Islet of Langerhans (tissue), 1 donor: ENCODE data around the gene PGC.

Experiments
- FAIRE-seq: peaks from one replicate; lab custom pipeline; 2011; peaks lifted over from hg19 to GRCh38; lab: Jason Lieb, UNC

The PGC gene

GRCh38 chr6:41747256-41748101 lies at the start of gene PGC:
TSS of gene PGC (minus strand) at chr6:41747397. CDS start at chr6:41747334, 63 bp downstream.
- no peak for FAIRE-seq

- no peak for FAIRE-seq
These were observed 49.3 kb upstream of the PGC start for GRCh38 chr6:41796474-41796873.

DNA sequence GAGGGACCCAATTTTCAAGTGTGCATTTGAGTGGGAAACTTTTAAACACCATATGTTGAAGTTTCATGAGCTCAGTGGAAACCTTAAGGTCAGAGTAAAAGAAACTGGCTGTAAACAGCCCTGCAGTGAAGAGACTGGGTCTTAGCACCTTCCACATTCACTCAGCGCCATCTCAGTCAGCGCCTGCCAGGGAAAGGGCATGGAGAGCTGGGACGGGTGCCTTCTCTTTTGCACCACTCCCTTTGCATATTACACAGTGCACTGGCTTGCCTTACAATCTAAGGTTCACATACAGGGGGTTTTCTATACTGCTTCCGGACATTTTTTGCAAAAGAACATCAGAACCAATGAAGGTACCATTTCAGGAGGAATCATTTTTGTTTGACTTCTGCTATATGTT lies 44.8 kb upstream of the PGC start:
- FAIRE-seq, result no peak

DNA sequence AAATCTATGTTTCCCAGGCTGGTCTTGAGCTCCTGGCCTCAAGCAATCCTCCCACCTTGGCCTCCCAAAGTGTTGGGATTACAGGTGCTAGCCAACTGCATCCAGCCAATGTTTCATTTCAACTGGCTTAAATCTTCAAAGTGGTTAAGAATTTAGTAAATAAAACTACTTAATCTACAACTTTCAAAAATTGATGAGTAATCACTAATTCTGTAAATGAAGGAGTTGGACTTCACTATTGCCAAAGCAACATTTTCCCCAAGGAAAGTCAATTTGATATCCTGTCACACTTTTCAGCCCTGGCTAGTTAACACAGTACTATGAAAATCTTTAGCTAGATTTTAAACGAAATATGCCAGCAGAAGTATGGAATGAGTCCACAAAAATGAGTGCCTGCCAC lies 44.1 kb upstream of the PGC start:
- no peak for FAIRE-seq

- no peak for FAIRE-seq
These were observed 42.8 kb upstream of the PGC start for GRCh38 chr6:41790045-41790444.

GRCh38 chr6:41789390-41789724 lies 42.2 kb upstream of the PGC start:
- no peak for FAIRE-seq

- no peak for FAIRE-seq
These were observed 40.2 kb upstream of the PGC start, which contains the start of gene TOMM6 for GRCh38 chr6:41787219-41787917. TSS of gene TOMM6 (plus strand) at chr6:41787694. CDS start at chr6:41787698, 4 bp downstream.

GRCh38 chr6:41786451-41787218 lies 39.4 kb upstream of the PGC start:
- FAIRE-seq, result no peak

GRCh38 chr6:41785689-41786450 lies 38.7 kb upstream of the PGC start:
- no peak for FAIRE-seq

GRCh38 chr6:41785254-41785653 lies 38.1 kb upstream of the PGC start:
- FAIRE-seq, result no peak

- no peak for FAIRE-seq
These were observed 37.5 kb upstream of the PGC start for GRCh38 chr6:41784581-41785171.

DNA sequence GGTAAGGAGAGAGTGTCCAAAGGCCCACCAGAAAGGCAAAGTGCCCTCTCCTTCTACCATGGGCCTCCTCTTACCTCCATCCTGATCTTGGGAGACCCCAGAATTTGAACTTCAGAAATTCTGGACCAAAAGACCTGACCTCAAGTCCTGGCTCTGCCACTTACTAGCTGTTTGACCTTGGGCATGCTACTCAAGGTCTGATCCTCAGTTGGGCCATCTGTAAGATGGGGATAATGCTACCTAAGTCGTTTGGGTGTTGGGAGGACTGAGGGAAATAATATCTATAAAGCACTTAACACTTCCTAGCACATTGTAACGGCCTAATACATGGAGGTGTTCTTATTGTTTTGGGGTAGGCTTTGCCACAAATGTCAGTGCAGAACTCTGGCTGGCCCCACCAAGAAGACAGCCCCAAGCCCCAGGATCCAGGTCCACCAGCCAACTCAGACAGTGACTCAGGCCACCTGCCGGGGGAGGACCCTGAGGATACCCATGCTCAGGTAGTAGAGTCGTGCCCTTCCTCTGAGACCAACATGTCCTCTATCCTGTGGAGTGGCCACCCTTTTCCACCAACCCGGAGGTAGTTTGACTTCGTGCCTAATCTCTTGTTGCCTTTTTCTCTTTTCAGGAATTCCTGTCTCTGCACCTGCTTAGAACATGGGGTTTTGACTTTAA lies 36.0 kb upstream of the PGC start:
- FAIRE-seq, result no peak

GRCh38 chr6:41781366-41781730 lies 34.2 kb upstream of the PGC start:
- no peak for FAIRE-seq

GRCh38 chr6:41780551-41781365 lies 33.6 kb upstream of the PGC start, which contains the start of gene PRICKLE4:
TSS of gene PRICKLE4 (plus strand) at chr6:41780782. CDS start at chr6:41783474, 2,692 bp downstream.
- no peak for FAIRE-seq

DNA sequence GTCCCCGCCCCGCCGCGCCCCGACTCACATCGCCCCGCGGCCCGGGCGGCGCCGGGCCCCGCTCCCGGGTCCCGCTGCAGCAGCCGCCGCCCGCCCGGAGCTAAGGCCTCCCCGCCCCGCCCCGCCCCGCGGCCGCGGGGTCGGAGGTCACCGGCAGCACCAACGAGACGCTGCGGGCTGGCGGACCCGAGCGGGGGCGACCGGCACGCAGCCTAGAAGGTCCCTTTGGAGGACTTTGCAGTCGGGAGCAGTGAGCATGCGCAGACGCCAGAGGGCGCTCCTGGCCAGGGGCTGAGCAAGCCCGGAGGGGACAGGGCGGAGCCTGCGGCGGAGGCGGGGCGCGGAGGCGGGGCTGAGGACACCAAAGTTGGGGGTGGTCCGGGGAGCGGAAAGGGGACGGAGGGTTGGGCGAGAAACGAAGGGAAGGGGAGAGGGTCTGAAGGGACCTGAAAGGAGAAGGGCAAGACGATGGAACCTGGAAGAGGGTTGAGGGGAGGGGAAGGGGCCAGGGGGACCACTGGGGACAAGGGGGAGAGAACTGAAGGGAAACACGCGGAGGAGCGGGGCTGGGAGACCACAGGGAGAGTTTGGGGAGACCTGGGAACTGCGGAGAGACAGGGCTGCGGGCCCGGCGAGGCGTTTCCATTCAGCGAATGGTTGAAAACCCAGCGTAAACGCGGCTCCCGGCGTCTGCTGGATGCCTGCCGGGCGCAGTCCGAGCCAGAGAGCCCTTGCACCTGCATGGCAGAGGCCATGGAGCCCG lies 32.8 kb upstream of the PGC start, which contains the start of gene FRS3:
FRS3 (minus strand) TSS at position 113 of the 763 bp plus-strand sequence. CDS start 2,913 bp downstream, outside the sequence.
- FAIRE-seq, result no peak

- FAIRE-seq, result no peak
These were observed 32.1 kb upstream of the PGC start for GRCh38 chr6:41779336-41779735.

DNA sequence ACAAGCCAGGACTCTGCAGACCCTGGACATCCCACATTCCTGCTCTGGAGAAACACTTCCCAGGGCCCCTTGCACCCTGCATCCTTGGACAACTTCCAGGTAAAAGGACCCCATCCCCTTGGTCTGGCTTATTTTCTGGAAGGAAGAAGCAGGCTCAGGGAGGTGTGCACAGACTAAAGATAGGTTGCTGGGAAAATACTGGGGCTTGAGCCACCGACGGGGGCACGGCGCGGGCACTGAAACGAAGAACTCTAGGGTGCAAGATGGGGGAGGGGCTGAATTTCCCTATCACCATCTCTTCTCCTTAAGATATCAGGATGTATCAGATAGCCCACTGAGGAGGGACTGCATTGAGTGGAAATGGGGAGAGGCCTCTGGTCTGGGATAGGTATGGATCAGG lies 31.7 kb upstream of the PGC start:
- no peak for FAIRE-seq

- no peak for FAIRE-seq
These were observed 30.5 kb upstream of the PGC start for GRCh38 chr6:41777551-41778285.
